Smooth muscle cell (in vitro differentiated cells): ENCODE results near the gene C3AR1. TPM values are rescaled to one million over a fixed set of nuclear protein-coding genes. Genes with fewer than 3 reads are reported as not detected.

Source experiments
- DNase-seq: peaks from one replicate; lab custom pipeline; 2025; ENCODE audit not compliant: unreplicated experiment; lab: John Stamatoyannopoulos, UW
- H2AFZ ChIP-seq: fragments of 200-600 bp; sonication (generic); 2 replicates; pipeline ENCODE4 v1.6.0; 2016; ENCODE audit warnings: antibody characterized with exemption, low read depth, mild to moderate bottlenecking
- H3F3A ChIP-seq: fragments of 200-600 bp; sonication (generic); 2 replicates; pipeline ENCODE4 v1.6.0; 2017; ENCODE audit warnings: antibody characterized with exemption, low read depth
- H3K27ac ChIP-seq: fragments of 200-600 bp; sonication (generic); 2 replicates; pipeline ENCODE4 v1.5.1; 2016; ENCODE audit warnings: low read depth, mild to moderate bottlenecking
- H3K27me3 ChIP-seq: fragments of 200-600 bp; sonication (generic); 2 replicates; pipeline ENCODE4 v1.6.1; 2016; ENCODE audit warnings: low read depth, mild to moderate bottlenecking
- H3K36me3 ChIP-seq: fragments of 200-600 bp; sonication (generic); 2 replicates; pipeline ENCODE4 v1.5.1; 2016; ENCODE audit warnings: low read depth
- H3K4me1 ChIP-seq: fragments of 200-600 bp; sonication (generic); 2 replicates; pipeline ENCODE4 v1.5.1; 2016; ENCODE audit warnings: low read depth
- H3K4me2 ChIP-seq: fragments of 200-600 bp; sonication (generic); 2 replicates; pipeline ENCODE4 v1.6.0; 2016; ENCODE audit warnings: mild to moderate bottlenecking
- H3K4me3 ChIP-seq: fragments of 200-600 bp; sonication (generic); 2 replicates; pipeline ENCODE4 v1.5.1; 2016; ENCODE audit warnings: mild to moderate bottlenecking
- H3K79me2 ChIP-seq: fragments of 200-600 bp; sonication (generic); 2 replicates; pipeline ENCODE4 v1.6.0; 2016; ENCODE audit warnings: low read depth, mild to moderate bottlenecking
- H3K9ac ChIP-seq: fragments of 200-600 bp; sonication (generic); 2 replicates; pipeline ENCODE4 v1.6.0; 2016; ENCODE audit warnings: low read depth
- H3K9me3 ChIP-seq: fragments of 200-600 bp; sonication (generic); replicated peaks from 2 replicates; pipeline ENCODE4 v1.5.1; 2016; ENCODE audit warnings: low read depth
- H4K20me1 ChIP-seq: fragments of 200-600 bp; sonication (generic); 2 replicates; pipeline ENCODE4 v1.6.0; 2016; ENCODE audit warnings: low read depth
- WGBS: methylation state at CpG from one replicate; pipeline ENCODE4 v1.1.7; 2016; ENCODE audit warnings: low lambda C conversion rate; 5-methylcytosine and 5-hydroxymethylcytosine counted together
- polyA plus RNA-seq: library from polyadenylated mRNA; unstranded; fragments of >200 nt; fragmentation: Nextera tagmentation; extraction: Ambion mirVana; gene quantifications from 2 replicates; pipeline ENCODE4 v1.2.1, GENCODE V29; 2016
- total RNA-seq: library from RNA; depleted of rRNA; stranded (reverse); fragments of >200 nt; gene quantifications from 2 replicates; pipeline ENCODE4 v1.2.3, GENCODE V29; 2014
- TF ChIP-seq, protein P1 (sequence below): fragments of 200-600 bp; sonication (generic); IDR thresholded peaks from 2 replicates; pipeline ENCODE4 v1.5.1; 2017; ENCODE audit warnings: borderline replicate concordance, mild to moderate bottlenecking, antibody characterized with exemption; ENCODE audit not compliant: insufficient read depth, poor library complexity, severe bottlenecking

The C3AR1 gene
- total and polyA plus RNA-seq, 2 experiments from 2014 or later, result 3.0 to 3.2 TPM

DNA sequence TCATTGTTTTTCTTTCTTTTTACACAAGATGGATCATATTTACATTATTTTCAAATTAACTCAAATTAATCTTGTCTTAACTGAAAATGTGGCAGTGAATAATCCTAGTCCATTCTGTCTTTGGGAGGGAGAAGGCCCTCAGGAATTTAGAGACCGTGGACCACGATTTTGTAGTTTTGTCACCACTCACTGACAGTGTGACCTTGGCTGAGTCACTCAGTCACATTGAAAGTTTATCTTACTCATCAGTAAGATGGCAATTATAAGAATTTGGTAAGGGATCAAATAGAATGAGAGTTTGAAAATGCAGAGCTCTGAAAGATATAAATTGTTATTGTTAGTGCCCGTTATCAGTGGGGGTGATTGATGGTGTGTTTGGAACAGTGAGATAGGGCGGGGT lies 17.3 kb downstream of the C3AR1 start:
- Histone ChIP-seq H3K79me2 (no peaks in the 10 kb centered on the region), H3K4me3 (no peak overlapping the region), H4K20me1 (peaks cover 4% of the 10 kb centered on the region), H3K9me3 (no peaks in the 10 kb centered on the region), H3K27me3 (no peaks in the 10 kb centered on the region), H3K4me1 (no peaks in the 10 kb centered on the region), H3K4me2 (no peak overlapping the region), H3F3A (no peaks in the 10 kb centered on the region), H3K9ac (no peak overlapping the region), H3K27ac (no peak overlapping the region), H2AFZ (no peak overlapping the region), H3K36me3 (peaks cover 19% of the 10 kb centered on the region)
- WGBS, result 96% methylated on average over 4 of the region's 4 CpGs
- DNase-seq, result no peak
- TF ChIP-seq, protein P1, sequence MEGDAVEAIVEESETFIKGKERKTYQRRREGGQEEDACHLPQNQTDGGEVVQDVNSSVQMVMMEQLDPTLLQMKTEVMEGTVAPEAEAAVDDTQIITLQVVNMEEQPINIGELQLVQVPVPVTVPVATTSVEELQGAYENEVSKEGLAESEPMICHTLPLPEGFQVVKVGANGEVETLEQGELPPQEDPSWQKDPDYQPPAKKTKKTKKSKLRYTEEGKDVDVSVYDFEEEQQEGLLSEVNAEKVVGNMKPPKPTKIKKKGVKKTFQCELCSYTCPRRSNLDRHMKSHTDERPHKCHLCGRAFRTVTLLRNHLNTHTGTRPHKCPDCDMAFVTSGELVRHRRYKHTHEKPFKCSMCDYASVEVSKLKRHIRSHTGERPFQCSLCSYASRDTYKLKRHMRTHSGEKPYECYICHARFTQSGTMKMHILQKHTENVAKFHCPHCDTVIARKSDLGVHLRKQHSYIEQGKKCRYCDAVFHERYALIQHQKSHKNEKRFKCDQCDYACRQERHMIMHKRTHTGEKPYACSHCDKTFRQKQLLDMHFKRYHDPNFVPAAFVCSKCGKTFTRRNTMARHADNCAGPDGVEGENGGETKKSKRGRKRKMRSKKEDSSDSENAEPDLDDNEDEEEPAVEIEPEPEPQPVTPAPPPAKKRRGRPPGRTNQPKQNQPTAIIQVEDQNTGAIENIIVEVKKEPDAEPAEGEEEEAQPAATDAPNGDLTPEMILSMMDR, result no peak

DNA sequence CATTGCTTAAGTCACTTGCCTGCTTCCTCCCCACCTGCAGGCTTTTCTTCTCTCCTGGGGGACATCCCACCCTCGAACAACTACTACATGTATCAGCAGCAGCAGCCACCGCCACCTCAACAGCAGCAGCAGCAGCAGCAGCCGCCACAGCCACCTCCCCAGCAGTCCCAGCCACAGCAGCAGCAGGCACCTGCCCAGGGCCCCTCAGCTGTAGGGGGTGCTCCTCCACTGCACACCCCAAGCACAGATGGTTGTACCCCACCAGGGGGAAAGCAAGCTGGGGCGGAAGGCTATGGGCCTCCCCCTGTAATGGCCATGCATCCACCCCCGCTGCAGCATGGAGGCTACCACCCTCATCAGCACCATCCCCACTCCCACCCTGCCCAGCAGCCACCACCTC lies 18.3 kb downstream of the C3AR1 start:
- no peaks in the 10 kb centered on the region for H3K27me3 ChIP-seq
- no peak overlapping the region for H3K9ac ChIP-seq
- no peak overlapping the region for H2AFZ ChIP-seq
- no peaks in the 10 kb centered on the region for H3K9me3 ChIP-seq
- peaks cover 26% of the 10 kb centered on the region for H3K36me3 ChIP-seq
- H3K27ac ChIP-seq, result no peak overlapping the region
- H3K4me3 ChIP-seq, result no peak overlapping the region
- no peak for DNase-seq
- no peak overlapping the region for H3K4me2 ChIP-seq
- H3K79me2 ChIP-seq, result no peaks in the 10 kb centered on the region
- H4K20me1 ChIP-seq, result peaks cover 4% of the 10 kb centered on the region
- no peaks in the 10 kb centered on the region for H3K4me1 ChIP-seq
- TF ChIP-seq, protein P1, result no peak
- H3F3A ChIP-seq, result no peaks in the 10 kb centered on the region
- WGBS, result 92% methylated on average over 5 of the region's 5 CpGs

DNA sequence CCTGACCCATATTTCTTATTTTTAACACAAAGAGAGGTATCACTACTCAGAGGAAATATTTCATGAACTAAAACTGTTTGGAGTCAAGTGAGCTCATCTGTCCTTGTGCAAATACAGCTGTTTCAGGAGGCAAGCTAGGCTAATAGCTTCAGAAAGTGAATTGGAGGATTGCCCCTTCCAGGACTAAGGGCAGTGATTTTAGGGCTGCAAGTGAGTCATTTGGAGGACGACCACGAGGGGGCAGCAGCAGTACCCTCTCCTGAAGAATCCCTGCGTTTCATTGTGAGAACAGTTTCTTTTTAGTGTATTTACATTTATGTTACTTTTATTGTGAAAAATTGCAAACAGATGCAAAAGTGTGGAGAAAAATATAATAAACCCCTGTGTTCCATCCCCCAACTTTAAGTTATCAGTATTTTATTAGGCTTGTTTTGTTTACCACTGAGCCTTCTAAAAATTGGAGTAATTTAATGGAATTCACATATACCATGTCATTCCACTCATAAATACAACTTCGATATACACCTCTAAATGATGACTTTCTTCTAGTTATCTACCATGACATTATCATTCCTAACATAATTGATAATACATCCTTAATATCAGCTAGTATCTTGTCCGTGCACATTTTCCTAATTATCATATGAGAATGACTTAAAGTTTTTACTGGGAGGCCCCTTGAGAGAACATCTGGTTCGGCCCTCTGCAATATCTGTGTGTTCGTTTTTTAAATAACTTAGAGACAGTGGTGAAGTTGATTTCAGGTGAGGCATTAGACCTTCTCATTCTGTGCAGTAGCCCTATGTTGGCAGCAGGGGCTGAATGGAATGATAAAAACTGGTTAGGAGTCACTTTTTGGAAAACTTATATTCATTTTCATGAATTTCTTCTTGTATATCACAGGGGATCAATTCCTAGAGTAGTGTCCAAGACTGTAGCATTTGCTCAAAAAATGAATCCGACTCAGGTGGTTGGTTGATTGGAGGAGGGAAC lies 19.9 kb downstream of the C3AR1 start:
- no peak overlapping the region for H3K27ac ChIP-seq
- no peak overlapping the region for H2AFZ ChIP-seq
- 56% methylated on average over 8 of the region's 8 CpGs for WGBS
- peak; percentile 52 for DNase-seq
- H3K36me3 ChIP-seq, result peaks cover 35% of the 10 kb centered on the region
- TF ChIP-seq, protein P1, result peak; percentile 85
- H3F3A ChIP-seq, result no peaks in the 10 kb centered on the region
- no peak overlapping the region for H3K4me3 ChIP-seq
- H3K9ac ChIP-seq, result no peak overlapping the region
- no peaks in the 10 kb centered on the region for H3K9me3 ChIP-seq
- no peaks in the 10 kb centered on the region for H3K79me2 ChIP-seq
- H3K4me1 ChIP-seq, result no peaks in the 10 kb centered on the region
- H3K27me3 ChIP-seq, result no peaks in the 10 kb centered on the region
- peaks cover 4% of the 10 kb centered on the region for H4K20me1 ChIP-seq
- H3K4me2 ChIP-seq, result no peak overlapping the region
